ENCODE data around the gene MEIS3. TPM values are rescaled to one million over a fixed set of nuclear protein-coding genes. Genes with fewer than 3 reads are reported as not detected.
"Not testable (repeated sequence)": the region's sequence is repeated elsewhere in the genome, so short reads cannot be mapped to it uniquely, and the experiment has no call there.

MEIS3 gene
- total RNA-seq, 1 donor from 2014 or later = 6.6 TPM

DNA sequence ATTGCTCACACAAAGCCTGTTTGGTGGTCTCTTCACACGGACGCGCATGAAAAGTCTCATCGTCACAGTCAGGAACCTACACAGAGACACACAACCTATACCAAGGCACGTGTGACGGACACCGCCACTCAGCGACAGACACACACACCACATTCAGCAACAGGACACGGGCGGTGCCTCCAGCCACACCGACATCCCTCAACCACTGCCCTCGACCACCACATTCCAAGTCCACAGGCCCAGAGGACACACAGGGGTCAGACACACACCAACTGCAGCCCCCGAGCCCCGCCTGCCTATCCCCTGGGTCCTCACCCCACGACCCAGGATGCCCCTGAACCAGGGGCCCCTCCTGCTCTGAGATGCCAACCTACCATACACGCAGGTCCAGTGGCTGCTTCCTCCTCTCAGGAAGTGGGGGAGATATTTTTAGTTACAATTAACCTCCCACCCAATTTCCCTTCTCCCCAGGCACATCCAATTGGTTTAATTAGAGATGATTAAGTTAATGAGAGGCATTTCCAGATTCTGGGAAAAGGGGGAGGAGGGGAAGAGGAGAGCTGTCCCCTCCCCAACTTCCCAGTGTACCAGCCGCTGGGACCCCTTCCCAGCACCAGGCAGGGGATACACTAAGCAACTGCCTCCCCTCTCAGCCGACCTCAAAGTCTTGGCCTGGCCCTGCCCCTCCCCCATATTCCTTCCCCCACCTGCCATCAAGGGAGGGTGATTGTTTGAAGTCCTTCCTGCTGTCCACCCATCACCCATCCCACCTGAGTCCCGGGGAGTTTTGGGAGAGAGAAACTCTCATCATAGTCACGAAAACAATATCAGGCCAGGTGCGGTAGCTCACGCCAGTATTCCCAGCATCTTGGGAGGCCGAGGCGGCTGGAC lies 20.4 kb downstream of the MEIS3 start:
- DNase-seq (ENCODE audit: low spot score) (no peak), ATAC-seq (no peak)
- intact Hi-C loops (cut with DNase I) = no loop called here

DNA sequence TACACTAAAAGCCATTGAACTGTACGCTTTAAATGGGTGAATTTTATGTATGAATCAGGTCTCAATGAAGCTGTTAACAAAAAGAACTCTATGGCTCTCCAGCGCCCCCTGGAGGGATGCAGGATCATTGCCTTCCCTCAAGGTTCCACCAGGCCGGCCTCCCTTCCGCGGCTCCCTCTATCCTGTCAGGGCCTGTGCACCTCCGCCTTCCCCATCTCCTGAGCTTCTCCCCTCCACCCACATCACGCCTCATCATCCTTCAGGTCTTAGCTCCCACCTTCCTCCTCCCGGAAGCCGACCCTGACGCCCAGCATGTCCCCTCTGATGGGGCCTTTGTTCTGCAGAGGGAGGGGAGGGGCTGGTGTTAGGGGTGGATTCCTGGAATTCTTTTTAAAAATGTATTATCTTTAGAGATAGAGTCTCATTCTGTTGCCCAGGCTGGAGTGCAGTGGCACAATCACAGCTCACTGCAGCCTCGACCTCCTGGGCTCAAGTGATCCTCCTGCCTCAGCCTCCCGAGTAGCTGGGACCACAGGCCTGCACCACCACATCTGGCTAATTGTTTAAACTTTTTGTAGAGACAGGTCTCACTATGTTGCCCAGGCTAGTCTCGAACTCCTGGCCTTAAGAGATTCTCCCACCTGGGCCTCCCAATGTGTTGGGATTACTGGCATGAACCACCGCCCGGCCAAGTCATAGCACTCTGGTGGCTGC lies 27.7 kb downstream of the MEIS3 start:
- ATAC-seq = peak; percentile 74
- intact Hi-C loops (cut with DNase I) = no loop called here
- DNase-seq (ENCODE audit: low spot score) = peak; percentile 88

DNA sequence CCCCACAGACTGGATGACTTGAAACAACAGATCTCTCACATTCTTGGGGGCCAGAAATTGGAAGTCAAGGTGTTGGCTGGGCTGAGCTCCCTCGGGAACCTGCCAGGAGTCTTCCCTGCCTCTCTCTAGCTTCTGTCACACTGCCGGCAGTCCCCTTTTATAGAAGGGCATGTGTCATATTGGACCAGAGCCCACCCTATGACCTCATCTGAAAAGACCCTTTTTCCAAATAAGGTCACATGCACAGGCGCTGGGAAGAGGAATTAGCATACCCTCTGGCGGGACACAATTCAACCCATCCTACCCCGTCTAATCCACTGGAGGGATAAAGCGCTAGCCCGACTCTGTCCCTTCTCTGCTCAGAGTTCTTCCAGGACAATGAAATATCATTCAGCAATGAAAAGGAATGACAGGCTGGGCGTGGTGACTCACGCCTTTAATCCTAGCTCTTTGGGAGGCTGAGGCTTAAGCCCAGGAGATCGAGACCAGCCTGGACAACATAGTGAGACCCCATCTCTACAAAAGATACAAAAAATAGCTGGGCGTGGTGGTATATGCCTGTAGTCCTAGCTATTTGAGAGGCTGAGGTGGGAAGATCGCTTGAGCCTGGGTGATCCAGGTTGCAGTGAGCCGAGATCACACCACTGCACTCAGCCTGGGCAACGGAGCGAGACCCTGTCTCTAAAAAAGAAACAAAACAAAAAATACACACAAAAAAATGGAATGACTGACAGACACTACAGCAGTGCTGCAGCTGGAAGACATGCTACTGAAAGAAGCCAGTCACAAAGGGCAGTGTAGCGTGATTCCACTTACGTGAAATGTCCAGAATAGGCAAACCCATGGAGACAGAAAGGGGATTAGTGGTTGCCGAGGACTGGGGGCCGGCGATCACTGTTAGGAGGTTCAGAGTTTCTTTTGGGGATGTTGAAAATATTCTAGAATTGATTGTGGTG lies 28.5 kb downstream of the MEIS3 start:
- intact Hi-C loops (cut with DNase I) = no loop called here
- ATAC-seq (no peak), DNase-seq (ENCODE audit: low spot score) (no peak)

DNA sequence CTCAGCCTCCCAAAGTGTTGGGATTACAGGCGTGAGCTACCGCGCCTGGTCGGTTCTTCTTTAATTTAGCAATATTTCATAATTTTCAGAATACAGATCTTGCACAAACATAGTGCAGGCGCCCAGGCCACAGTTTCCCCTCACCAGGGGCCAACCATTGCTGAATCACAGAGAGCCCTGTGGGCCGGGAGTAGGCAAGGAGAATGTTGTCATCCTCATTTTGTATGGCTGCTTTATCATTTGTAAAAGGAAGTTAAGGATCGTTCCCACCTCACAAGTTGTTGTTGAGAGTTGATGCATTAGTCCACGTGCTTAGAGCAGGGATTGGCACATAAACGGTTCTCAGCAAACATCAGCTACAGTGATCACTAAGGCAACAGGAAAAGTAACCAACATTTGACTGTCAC lies 30.2 kb downstream of the MEIS3 start:
- ATAC-seq (no peak), DNase-seq (ENCODE audit: low spot score) (no peak)
- intact Hi-C loops (cut with DNase I) = no loop called here

DNA sequence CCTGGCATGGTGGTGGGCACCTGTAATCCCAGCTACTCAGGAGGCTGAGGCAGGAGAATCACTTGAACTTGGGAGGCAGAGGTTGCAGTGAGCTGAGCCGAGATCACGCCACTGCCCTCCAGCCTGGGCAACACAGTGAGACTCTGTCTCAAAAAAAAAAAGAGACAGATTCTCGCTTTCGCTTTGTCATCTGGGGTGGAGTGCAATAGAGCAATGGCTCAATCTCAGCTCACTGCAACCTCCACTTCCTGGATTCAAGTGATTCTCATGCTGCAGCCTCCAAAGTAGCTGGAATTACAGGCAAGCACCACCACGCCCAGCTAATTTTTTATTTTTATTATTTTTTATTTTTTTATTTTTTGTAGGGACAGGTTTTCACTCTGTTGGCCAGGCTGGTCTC lies 30.6 kb downstream of the MEIS3 start:
- DNase-seq (ENCODE audit: low spot score); ATAC-seq; intact Hi-C loops (cut with DNase I): not testable (repeated sequence)

DNA sequence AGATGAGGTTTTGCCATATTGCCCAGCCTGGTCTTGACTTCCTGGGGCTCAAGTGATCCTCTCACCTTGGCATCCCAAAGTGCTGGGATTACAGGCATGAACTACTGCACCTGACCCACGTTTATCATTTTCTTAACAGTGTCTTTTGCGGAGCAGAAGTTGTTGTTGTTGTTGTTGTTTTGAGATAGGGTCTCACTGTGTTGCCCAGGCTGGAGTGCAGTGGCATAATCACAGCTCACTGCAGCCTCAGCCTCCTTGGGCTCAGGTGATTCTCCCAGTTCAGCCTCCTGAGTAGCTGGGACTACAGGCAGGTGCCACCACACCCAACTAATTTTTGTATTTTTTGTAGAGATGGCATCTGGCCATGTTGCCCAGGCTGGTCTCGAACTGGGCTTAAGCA lies 31.7 kb downstream of the MEIS3 start:
- intact Hi-C loops (cut with DNase I); DNase-seq (ENCODE audit: low spot score); ATAC-seq: not testable (repeated sequence)

DNA sequence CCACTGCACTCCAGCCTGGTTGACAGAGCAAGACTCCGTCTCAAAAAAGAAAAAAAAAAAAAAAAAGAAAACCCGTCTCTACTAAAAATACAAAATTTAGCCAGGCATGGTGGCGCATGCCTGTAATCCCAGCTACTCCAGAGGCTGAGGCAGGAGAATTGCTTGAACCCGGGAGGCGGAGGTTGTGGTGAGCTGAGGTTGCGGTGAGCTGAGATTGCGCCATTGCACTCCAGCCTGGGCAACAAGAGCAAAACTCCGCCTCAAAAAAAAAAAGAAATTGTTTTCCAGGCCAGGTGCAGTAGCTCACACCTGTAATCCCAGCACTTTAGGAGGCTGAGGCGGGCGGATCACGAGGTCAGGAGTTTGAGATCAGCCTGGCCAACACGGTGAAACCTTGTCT lies 32.7 kb downstream of the MEIS3 start:
- ATAC-seq; DNase-seq (ENCODE audit: low spot score); intact Hi-C loops (cut with DNase I): not testable (repeated sequence)

DNA sequence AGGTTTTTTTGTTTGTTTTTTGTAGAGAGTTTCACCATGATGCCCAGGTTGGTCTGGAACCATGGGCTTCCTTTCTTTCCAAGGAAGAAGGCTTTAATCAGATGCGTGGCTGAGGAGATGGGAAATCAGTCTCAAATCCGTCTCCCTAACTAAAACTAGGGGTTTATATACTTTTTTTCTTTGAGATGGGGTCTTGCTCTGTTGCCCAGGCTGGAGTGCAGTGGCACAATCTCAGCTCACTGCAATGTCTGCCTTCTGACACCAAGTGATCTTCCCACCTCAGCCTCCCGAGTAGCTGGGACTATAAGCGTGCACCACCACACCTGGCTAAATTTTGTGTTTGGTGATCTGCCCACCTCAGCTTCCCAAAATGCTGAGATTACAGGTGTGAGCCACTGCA lies 34.8 kb downstream of the MEIS3 start:
- DNase-seq (ENCODE audit: low spot score); intact Hi-C loops (cut with DNase I); ATAC-seq: not testable (repeated sequence)

DNA sequence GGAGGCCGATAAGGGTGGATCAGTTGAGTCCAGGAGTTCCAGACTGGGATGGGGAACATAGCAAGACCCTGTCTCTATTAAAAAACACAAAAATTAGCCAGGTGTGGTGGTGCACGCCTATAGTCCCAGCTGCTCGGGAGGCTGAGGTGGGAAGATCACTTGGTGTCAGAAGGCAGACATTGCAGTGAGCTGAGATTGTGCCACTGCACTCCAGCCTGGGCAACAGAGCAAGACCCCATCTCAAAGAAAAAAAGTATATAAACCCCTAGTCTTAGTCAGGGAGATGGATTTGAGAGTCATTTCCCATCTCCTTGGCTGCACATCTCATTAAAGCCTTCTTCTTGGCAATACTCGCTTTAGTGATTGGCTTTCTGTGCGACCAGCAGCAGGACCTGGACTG lies 35.4 kb downstream of the MEIS3 start:
- intact Hi-C loops (cut with DNase I); DNase-seq (ENCODE audit: low spot score); ATAC-seq: not testable (repeated sequence)

DNA sequence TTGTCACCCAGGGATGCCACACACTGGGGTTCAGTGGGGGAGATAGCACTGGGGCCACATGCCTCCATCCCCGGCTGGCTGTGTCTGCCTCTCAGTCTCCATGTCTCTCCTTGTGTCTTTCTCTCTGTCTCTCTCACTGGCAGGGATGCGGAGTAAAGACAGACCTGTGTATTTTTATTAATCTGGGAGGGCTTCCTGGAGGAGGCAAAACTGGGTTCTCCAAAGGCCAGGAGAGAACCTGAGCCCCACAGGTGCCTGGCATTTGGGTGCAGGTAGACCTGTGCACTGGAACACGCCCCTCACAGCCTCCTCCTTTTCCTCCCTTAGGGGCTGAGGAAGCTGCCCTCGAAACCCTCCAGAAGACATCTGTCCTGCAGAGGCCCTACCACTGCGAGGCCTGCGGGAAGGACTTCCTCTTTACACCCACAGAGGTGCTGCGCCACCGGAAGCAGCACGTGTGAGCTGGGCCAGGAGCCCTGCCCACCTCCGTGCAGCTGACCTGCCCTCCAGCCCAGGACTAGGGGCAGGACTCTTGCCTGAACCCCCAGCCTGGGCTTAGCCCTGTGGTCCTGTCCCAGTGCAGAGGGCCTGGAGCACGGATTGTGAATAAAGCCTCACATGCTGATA lies 37.6 kb downstream of the MEIS3 start:
- DNase-seq (ENCODE audit: low spot score) (no peak), ATAC-seq (peak; percentile 20)
- intact Hi-C loops (cut with DNase I) = no loop called here

DNA sequence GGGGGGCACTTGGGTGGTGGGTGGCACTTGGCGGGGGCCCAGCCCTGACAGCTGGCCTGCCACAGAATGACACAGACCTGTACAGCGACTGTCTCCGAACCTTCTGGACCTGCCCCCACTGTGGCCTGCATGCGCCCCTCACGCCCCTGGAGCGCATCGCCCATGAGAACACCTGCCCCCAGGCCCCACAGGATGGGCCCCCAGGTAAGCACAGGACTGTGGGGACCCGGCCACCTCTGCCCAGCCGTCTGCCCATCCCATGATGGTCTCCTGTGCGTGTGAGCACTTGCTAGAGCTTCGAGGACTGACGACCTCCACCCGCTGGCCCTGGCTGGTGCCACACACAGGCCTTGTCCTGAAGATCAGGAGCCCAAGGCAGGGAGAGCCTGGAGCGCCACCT lies 38.2 kb downstream of the MEIS3 start:
- DNase-seq (ENCODE audit: low spot score) = no peak
- no peak for ATAC-seq
- intact Hi-C loops (cut with DNase I) = no loop called here

DNA sequence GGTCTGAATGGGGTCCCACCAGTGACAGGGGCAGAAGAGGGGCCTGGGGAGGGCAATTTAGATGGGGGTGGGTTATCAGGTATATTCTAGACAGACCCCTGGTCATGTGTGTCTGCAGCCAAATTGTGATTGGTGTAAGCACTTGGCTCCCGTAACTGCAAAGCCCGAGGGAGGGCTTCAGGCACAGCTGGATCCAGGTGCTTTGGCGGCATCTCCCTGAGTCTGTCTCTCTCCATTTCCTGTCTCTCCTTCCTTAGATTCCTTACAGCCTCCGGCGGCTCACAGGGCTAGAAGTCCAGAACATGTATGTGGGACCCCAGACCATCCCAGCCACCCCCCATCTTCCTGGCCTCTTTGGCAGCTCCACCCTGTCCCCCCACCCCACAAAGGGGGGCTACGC lies 38.8 kb downstream of the MEIS3 start:
- ATAC-seq = no peak
- intact Hi-C loops (cut with DNase I) = no loop called here

DNA sequence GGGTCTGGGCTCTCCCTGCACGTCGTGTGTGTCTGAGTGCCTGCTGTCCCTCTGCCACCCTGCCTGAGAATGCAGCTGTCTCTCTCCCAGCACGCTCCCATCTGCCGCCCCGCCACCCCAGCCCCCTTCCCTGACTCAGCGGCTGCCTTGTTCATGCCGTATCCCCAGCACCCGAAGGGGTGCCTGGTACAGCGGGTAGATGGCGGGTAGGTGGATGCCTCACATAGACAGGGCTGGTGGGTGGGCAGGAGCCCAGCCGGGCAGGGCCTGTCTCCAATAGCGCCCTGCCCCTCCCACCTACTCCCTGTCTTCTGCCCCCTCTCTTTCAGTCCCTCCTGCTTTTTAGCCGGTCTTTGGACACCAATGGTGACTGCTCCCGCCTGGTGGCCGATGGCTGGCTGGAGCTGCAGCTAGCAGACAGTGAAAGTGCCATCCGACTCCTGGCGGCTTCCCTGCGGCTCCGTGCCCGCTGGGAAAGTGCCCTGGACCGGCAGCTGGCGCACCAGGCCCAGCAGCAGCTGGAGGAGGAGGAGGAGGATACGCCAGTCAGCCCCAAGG lies 39.9 kb downstream of the MEIS3 start:
- intact Hi-C loops (cut with DNase I) = no loop called here
- ATAC-seq = no peak
- DNase-seq (ENCODE audit: low spot score) = no peak

More for the DNA sequence above, 38.8 kb downstream of the MEIS3 start:
- DNase-seq (ENCODE audit: low spot score) = no peak

DNA sequence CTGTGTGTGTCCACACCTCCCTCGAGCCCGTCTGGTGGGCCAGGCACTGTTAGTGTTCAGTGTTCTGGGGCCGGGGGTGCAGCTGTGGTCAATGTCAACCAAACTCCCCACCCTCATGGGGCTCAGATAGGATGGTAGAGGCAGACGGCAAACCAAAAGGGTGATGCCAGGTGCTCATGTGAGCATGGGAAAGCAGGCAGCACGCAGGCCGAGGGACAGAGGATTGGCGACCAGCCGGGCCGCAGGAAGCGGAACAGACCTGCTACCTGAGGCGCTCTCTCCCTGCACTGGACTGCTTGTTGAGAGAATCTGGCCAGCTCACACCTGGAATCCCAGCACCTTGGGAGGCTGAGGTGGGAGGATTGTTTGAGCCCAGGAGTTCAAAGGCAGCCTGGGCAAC lies 41.1 kb downstream of the MEIS3 start:
- DNase-seq (ENCODE audit: low spot score) (no peak), ATAC-seq (no peak)
- intact Hi-C loops (cut with DNase I) = no loop called here

DNA sequence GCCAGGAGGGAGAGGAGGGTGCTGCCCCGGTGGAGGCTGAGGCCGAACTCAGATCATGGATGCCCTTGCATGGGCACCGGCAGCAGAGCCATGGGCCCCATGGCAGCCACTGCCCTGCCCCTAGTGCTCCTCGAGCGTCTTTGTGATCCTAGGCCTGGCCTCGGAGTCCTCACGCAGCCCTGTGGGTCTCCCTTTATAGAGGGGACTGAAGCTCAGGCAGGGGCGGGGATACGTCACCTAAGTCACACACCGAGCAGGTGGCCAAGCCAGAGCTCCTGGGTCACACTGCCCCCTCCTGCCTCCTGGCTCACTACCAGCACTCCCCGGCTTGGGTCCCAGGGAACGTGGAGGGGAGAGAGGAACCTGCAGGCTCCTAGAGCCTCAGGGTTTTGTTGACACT lies 41.5 kb downstream of the MEIS3 start:
- intact Hi-C loops (cut with DNase I) = no loop called here
- DNase-seq (ENCODE audit: low spot score) (no peak), ATAC-seq (no peak)

DNA sequence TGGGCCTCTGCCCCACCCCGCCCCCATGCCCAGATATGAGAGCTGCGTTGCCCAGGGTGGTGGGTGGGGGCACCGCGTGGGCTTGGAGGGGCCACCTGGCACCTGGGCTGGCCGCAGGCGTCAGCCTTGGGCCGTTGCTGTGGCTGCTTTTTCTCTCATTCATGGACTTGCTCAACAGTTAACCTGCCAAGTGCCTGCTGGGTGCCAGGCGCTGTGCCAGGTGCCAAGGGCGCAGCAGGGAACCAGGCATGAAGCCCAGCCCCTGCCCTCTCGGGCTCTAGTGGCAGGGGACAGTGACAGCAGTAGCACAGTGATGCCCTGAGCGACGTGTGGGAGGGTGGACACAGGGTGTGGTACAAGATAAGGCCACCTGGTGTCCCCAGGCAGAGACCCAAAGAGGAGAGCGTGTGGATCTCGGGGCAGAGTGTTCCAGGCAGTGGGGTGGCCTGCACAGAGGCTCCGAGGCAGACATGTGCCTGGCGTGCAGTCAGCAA lies 42.1 kb downstream of the MEIS3 start:
- ATAC-seq (no peak), DNase-seq (ENCODE audit: low spot score) (no peak)
- intact Hi-C loops (cut with DNase I) = no loop called here

DNA sequence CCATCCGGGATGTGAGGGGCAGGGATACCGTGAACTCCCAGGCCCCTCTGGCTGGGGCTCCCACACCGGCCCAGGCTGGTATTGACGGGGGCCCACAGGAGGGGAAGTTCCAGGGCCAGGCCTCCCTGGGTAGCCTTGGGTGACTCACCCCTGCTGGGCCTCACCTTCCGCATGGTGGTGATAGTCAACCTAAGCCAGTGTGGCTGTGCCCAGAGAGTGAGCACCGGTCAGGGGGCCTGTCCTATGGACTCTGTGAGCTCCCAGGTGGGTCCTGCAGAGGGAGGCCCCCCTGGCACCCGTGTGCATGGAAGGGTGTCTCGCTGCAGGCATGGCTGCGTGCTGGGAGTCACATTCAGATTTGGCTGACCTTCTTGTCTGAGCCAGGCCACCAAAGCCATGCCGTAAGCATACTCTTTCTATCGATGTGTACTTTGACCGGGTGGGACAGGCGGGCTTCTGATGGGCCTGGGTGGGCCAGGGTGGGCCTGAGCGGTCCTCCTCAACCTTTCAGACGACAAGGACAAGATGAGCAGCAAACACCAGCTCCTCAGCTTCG lies 42.7 kb downstream of the MEIS3 start:
- intact Hi-C loops (cut with DNase I) = no loop called here
- ATAC-seq (no peak), DNase-seq (ENCODE audit: low spot score) (no peak)
